Endothelial cell of umbilical vein (primary cell): ENCODE measurements around the gene KCNA3. TPM values are rescaled to one million over a fixed set of nuclear protein-coding genes. Genes with fewer than 3 reads are reported as not detected.

Experiments used
- Bru-seq: library from RNA; stranded (reverse); fragments of 400-500 nt; gene quantifications from one replicate; lab custom pipeline; 2021; lab: Mats Ljungman, UMichigan
- BruChase-seq, 2 experiments: library from RNA; stranded (reverse); fragments of 400-500 nt; gene quantifications; one replicate each; lab custom pipeline; 2021; lab: Mats Ljungman, UMichigan
- BruUV-seq: library from RNA; stranded (reverse); fragments of 400-500 nt; replicated peaks from 2 replicates; lab custom pipeline; 2021; lab: Mats Ljungman, UMichigan
- CTCF ChIA-PET: fragments of 300-600, 350-600 bp; sonication (Branson Sonifier 250); formaldehyde crosslinking; loops from one replicate; lab custom pipeline; 2021; ENCODE audit warnings: antibody characterized with exemption, inconsistent platforms; lab: Charles Lee
- POLR2A ChIA-PET: fragments of 300-600, 350-600 bp; sonication (Branson Sonifier 250); formaldehyde crosslinking; loops from one replicate; lab custom pipeline; 2021; ENCODE audit warnings: antibody characterized with exemption, inconsistent platforms; lab: Charles Lee
- DNase-seq: peaks from one replicate; pipeline ENCODE4 v3.0.0-alpha.2; 2011; ENCODE audit warnings: low read depth, low spot score
- FAIRE-seq: peaks from 2 replicates; lab custom pipeline; 2011; peaks lifted over from hg19 to GRCh38; lab: Jason Lieb, UNC
- H2AFZ ChIP-seq: 2 replicates; pipeline ENCODE4 v1.6.0; 2012; ENCODE audit warnings: low read depth, low read length, control low read depth, inconsistent platforms
- H3K27ac ChIP-seq: 2 replicates; pipeline ENCODE4 v1.5.1; 2011; ENCODE audit warnings: low read depth, mild to moderate bottlenecking, control low read depth, low read length, moderate library complexity; ENCODE audit not compliant: insufficient read depth
- H3K27me3 ChIP-seq, 2 experiments: 2 replicates each; pipeline versions ENCODE4 v1.6.0 to v1.6.1; 2011; ENCODE audit warnings: low read length in 2 of 2, mixed read lengths in 1 of 2; ENCODE audit not compliant: control insufficient read depth in 2 of 2, insufficient read depth in 2 of 2
- H3K36me3 ChIP-seq, 2 experiments: 2 replicates in 1 of 2; 3 replicates in 1 of 2; pipeline ENCODE4 v1.5.1; 2011; ENCODE audit warnings: low read length in 2 of 2, mild to moderate bottlenecking in 1 of 2, moderate library complexity in 1 of 2; ENCODE audit not compliant: control insufficient read depth in 2 of 2, insufficient read depth in 2 of 2; ENCODE audit errors: extremely low read depth in 1 of 2
- H3K4me1 ChIP-seq: 3 replicates; pipeline ENCODE4 v1.5.1; 2011; ENCODE audit warnings: mild to moderate bottlenecking, low read length; ENCODE audit not compliant: control insufficient read depth, insufficient read depth; ENCODE audit errors: extremely low read depth
- H3K4me2 ChIP-seq: 2 replicates; pipeline ENCODE4 v1.6.1; 2011; ENCODE audit warnings: low read length, control low read depth, mixed read lengths; ENCODE audit not compliant: insufficient read depth
- H3K4me3 ChIP-seq, 3 experiments: fragments of 200-600 bp in 1 of 3; sonication (generic), shearing (Covaris generic) in 1 of 3; replicated peaks in 1 of 3; 2 replicates each; pipeline ENCODE4 v1.5.1; 2011 to 2016; ENCODE audit warnings: control low read depth in 3 of 3, low read length in 3 of 3, mild to moderate bottlenecking in 2 of 3, inconsistent platforms in 1 of 3, low read depth in 1 of 3, moderate library complexity in 1 of 3; ENCODE audit not compliant: insufficient read depth in 1 of 3
- H3K79me2 ChIP-seq: 2 replicates; pipeline ENCODE4 v1.6.0; 2012; ENCODE audit warnings: low read length, inconsistent platforms; ENCODE audit not compliant: control insufficient read depth, insufficient read depth
- H3K9ac ChIP-seq: replicated peaks from 2 replicates; pipeline ENCODE3; 2011; ENCODE audit warnings: low read length, control low read depth; ENCODE audit not compliant: insufficient read depth; ENCODE audit errors: extremely low read depth
- H3K9me1 ChIP-seq: replicated peaks from 3 replicates; pipeline ENCODE4 v1.6.0; 2011; ENCODE audit warnings: mild to moderate bottlenecking, low read length; ENCODE audit not compliant: control insufficient read depth, insufficient read depth; ENCODE audit errors: extremely low read depth
- H3K9me3 ChIP-seq: replicated peaks from 2 replicates; pipeline ENCODE4 v1.5.1; 2012; ENCODE audit warnings: low read length, inconsistent platforms; ENCODE audit not compliant: control insufficient read depth, insufficient read depth
- H4K20me1 ChIP-seq: replicated peaks from 2 replicates; pipeline ENCODE3; 2011; ENCODE audit warnings: mild to moderate bottlenecking, low read length; ENCODE audit not compliant: control insufficient read depth, insufficient read depth; ENCODE audit errors: extremely low read depth
- EZH2 ChIP-seq: IDR thresholded peaks from 2 replicates; pipeline ENCODE4 v1.6.1; 2012; ENCODE audit warnings: borderline replicate concordance, low read depth, mild to moderate bottlenecking, moderate library complexity, low read length, inconsistent platforms; ENCODE audit not compliant: severe bottlenecking
- FOS ChIP-seq: IDR thresholded peaks from 2 replicates; pipeline ENCODE4 v1.6.1; 2011; ENCODE audit warnings: mild to moderate bottlenecking, low read length, moderate library complexity, borderline replicate concordance; ENCODE audit not compliant: insufficient read depth
- GATA2 ChIP-seq: IDR thresholded peaks from 2 replicates; pipeline ENCODE4 v1.7.0; 2011; ENCODE audit warnings: low read depth, mild to moderate bottlenecking, moderate library complexity, mixed read lengths, low read length; ENCODE audit not compliant: insufficient read length, insufficient read depth
- JUN ChIP-seq: IDR thresholded peaks from 2 replicates; pipeline ENCODE4 v1.6.1; 2011; ENCODE audit warnings: borderline replicate concordance, low read depth; ENCODE audit not compliant: insufficient read length, insufficient read depth
- POLR2AphosphoS5 ChIP-seq: IDR thresholded peaks from 2 replicates; pipeline ENCODE4 v1.6.1; 2012; ENCODE audit warnings: low read depth, mild to moderate bottlenecking, control low read depth, low read length, moderate library complexity; ENCODE audit not compliant: insufficient read depth
- dilution Hi-C: fragments of 300-500 bp; cut with MboI; formaldehyde crosslinking; loops from one replicate; pipeline ENCODE4 v1.15.0; 2019; ENCODE audit warnings: low sequenced_read_pairs; ENCODE audit not compliant: extremely low pct_ligation_motif_present
- intact Hi-C: fragments of 100-400 bp; cut with micrococcal nuclease; formaldehyde crosslinking; loops from one replicate; pipeline ENCODE4 v1.10.0; 2022
- long read RNA-seq: library from polyadenylated mRNA; stranded (forward); transcript quantifications from one replicate; pipeline ENCODE4 v2.0.0, GENCODE V29; 2021
- polyA minus RNA-seq, 3 experiments: library from RNA; depleted of rRNA, polyadenylated mRNA; stranded (reverse); fragments of >200 nt; gene quantifications; 1 replicate in 1 of 3; 2 replicates in 2 of 3; pipeline ENCODE4 v1.2.3, GENCODE V29; 2011
- polyA plus RNA-seq, 4 experiments: library from polyadenylated mRNA; depleted of rRNA in 3 of 4; stranded (reverse) in 3 of 4; unstranded in 1 of 4; fragments of >200 nt; gene quantifications; 2 replicates each; pipeline versions ENCODE4 v1.2.1 to v1.2.3, GENCODE V29; 2011 to 2012; ENCODE audit warnings: missing spikeins in 1 of 4
- total RNA-seq: library from RNA; stranded (reverse); gene quantifications from 2 replicates; pipeline ENCODE4 v1.2.3, GENCODE V29; 2021
- TF ChIP-seq, protein P1 (sequence below): IDR thresholded peaks from 2 replicates; pipeline ENCODE4 v1.6.1; 2011; ENCODE audit not compliant: insufficient read depth, insufficient read length

The KCNA3 gene
- not detected in 2 replicates for total RNA-seq
- polyA plus RNA-seq: not detected in 2 replicates
- not detected in 2 replicates for polyA plus RNA-seq (2011; cell fraction: cytosol; rRNA removed)
- polyA plus RNA-seq (2011; cell fraction: nucleus; rRNA removed): not detected in 2 replicates
- not detected in 2 replicates for polyA plus RNA-seq (2012)
- not detected in 2 replicates for polyA minus RNA-seq
- not detected for polyA minus RNA-seq (2011; cell fraction: cytosol; rRNA and poly(A)+ RNA removed)
- polyA minus RNA-seq (2011; cell fraction: nucleus; rRNA and poly(A)+ RNA removed): not detected in 2 replicates
- Bru-seq, nascent RNA: not detected
- BruChase-seq, experiment 1, labeled RNA remaining after a 6-hour chase: not detected
- BruChase-seq, experiment 2, labeled RNA remaining after a 2-hour chase: not detected
- long read RNA-seq: 0 reads

DNA sequence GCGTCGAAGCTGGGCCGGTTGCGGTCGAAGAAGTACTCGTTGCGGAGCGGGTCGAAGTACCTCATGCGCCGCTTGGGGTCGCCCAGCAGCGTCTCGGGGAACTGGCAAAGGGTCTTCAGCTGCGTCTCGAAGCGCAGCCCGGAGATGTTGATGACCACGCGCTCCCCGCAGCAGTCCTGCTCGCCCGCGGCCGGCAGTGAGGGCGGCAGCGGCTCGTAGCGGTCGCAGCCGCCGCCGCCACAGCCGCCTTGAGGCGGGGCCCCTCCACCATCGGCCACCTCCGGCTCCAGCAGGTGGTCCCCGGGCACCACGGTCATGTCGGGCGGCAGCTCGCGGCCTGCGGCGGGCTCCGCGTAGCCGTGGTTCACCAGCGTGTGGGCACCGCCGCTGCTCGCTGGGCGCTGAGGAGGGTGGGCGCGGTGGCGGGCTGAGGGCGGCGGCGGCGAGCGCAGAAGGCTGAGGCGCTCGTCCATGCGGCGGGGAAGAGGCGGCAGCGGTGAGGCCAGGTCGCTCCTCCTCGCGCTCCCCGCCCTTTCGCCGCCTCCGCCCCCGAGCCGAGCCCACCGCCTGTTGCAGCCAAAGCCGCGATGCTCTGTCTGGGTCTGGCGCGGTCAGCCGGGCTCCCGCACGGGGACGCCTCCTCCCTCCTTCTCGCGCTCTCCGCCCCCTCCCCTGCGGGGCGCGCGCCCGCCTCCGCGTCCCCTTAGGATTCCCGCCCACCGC is at the start of gene KCNA3:
TSS of gene KCNA3 (minus strand) at position 604 of the 723 bp plus-strand sequence. CDS start at position 473, 131 bp downstream.
- no TSS peak for BruUV-seq
- Histone ChIP-seq H3K9me3 (no peaks in the 10 kb centered on the region), H3K4me1 (peaks cover 2% of the 10 kb centered on the region), H3K4me2 (no peak within 1 kb of the TSS), H2AFZ (peak within 1 kb of the TSS; percentile 30), H3K4me3 (peak within 1 kb of the TSS in 1 of 3 experiments; percentile 0), H3K79me2 (no peaks in the 10 kb centered on the region), H3K27ac (no peak within 1 kb of the TSS), H3K36me3 (no peaks in the 10 kb centered on the region), H3K9me1 (no peaks in the 10 kb centered on the region), H3K27me3 (peaks cover 35 to 63% of the 10 kb centered on the region in 2 experiments), H3K9ac (no peak within 1 kb of the TSS), H4K20me1 (no peaks in the 10 kb centered on the region)
- CTCF ChIA-PET: interaction anchor here (0.9 kb wide), 1 partner anchor 55 kb away, joined by 3 read pairs; no protein-coding TSS in a partner anchor
- intact Hi-C loops (no loop called here), dilution Hi-C loops (no loop called here)
- DNase-seq: no peak
- FAIRE-seq: no peak
- POLR2A ChIA-PET: no interaction called here
- no peak for TF ChIP-seq FOS
- no peak for TF ChIP-seq POLR2AphosphoS5
- TF ChIP-seq, protein P1, sequence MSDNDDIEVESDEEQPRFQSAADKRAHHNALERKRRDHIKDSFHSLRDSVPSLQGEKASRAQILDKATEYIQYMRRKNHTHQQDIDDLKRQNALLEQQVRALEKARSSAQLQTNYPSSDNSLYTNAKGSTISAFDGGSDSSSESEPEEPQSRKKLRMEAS: no peak
- peak; percentile 60 for TF ChIP-seq EZH2
- TF ChIP-seq GATA2: no peak
- no peak for TF ChIP-seq JUN
